Measurements from ENCODE around the gene JPH2. TPM values are rescaled to one million over a fixed set of nuclear protein-coding genes. Genes with fewer than 3 reads are reported as not detected.

The JPH2 gene
- total RNA-seq, 1 experiment from 2014 or later: 9.9 TPM

DNA sequence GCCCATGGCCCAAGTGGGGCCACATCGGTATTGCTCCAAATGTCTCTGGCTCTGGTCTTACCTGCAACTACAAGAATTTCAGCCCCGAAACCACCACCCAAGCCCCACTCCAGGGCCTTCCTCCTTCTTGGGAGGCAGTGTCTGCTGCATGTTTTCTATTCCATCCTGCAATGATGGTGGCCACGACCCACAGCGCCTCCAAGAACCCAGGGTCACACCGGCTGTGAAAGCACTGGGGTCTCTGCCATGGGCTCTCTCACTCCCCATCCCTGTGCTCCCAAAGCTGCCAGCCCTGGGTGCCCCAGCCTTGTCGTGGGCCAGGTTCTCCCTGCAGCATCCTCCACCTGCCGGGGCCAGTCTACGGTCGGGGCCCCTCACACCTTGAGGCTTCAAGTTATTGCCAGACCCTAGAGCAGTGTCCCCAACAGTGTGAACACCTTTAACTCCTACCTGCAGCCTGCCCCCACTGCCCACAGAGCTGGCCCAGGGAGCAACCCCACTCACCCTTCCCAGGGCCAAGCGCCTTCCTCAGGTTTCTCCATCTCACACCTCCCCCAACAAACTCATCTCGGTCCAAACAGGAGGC lies 115.4 kb downstream of the JPH2 start:
- H3K27me3 ChIP-seq: no peaks in the 10 kb centered on the region
- no peak for DNase-seq
- H3K36me3 ChIP-seq: no peaks in the 10 kb centered on the region
- no peaks in the 10 kb centered on the region for H3K9me3 ChIP-seq
- H3K4me3 ChIP-seq: no peak overlapping the region

DNA sequence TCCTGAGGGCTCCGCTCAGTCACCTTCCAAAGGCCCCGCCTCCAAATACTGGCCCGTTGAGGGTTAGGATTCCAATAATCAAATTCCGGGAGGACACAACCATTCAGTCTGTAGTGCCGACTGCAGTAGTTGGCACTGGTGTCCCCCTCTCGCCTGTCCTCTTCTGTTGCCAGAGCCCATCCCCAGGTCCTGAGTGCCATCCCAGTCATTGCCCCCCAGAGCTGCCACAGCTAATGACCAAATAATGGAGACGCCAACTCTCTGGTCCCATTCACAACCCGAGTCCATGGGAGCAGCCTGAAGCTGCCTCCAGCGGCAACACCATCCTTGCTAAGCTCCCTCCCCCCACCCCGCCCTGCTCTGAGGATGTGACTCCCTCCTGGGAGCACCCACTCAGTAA lies 115.9 kb downstream of the JPH2 start:
- no peaks in the 10 kb centered on the region for H3K36me3 ChIP-seq
- no peak for DNase-seq
- H3K9me3 ChIP-seq: no peaks in the 10 kb centered on the region
- H3K4me3 ChIP-seq: no peak overlapping the region
- no peaks in the 10 kb centered on the region for H3K27me3 ChIP-seq

DNA sequence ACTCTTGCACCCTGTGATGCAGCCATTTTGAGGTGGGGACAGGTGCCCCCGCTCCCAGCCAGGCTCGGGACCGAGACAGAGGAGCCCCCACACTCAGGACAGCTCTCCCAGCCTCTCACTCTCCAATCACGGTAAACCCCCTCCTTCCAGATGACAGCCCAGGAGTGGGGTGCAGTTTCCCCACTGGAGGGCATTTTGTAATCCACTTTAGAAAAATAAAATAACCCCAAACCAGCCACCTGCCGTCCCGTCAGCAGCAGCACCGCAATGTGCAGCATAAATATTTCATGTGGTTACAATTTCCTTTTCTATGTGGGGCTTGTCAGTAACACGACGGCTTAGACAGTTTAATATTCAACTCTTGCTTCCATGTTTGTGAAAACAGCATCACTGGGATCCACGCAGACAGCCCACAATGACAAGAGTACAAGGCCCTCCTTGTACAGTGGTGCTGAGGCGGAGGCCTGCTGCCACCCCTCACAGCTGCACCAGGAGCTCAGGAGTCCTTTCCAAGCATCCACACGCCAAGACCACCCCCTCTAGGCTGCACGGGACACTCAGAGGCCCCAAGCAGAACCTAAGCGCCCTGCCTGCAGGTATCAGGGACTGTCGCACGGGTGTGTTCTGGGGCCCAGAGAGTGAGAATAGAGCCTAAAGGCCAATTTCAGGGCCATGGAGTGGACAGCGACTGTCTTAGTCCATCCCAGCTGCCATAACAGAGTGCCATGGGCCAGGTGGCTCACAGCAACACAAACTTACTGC lies 116.7 kb downstream of the JPH2 start:
- Histone ChIP-seq H3K36me3 (no peaks in the 10 kb centered on the region), H3K9me3 (no peaks in the 10 kb centered on the region), H3K27me3 (no peaks in the 10 kb centered on the region), H3K4me3 (no peak overlapping the region)
- no peak for DNase-seq

DNA sequence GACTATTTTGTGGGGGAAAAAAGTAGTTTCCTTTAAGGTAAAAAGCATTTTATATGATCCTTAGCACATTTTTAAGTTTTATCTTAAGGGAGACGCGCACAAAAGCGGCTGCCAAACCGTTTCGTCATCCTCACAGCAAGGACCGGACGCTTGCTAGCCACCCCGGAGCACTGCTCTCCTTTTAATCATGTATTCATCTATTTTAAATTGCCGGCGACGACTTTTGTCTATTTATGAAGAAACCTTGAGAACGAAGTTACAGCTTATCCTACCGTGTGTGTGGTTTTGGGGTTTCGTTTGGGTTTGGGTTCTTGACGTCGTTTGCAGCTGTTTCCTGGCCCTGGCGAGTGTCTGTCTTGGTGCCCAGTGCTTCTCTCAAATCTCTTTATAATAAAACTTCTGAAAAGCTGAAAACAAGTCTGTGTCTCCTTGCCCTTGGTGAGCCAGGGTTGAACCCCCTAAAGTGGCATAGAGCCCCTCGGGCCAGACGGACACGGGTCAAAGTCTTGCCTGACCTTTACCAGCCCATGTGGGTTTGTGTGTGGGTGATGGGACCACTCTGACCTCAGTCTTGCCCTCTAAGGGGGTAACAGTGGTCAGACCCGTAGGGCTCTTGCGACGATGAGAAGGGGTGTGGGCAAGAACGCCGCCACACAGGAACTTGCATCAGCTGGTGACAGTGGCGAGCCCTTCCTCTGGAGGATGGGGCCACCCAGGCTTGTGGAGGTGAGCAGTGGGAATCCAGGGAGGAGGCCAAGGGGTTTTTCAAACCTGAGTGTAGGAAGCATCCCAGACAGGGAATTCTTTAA lies 117.6 kb downstream of the JPH2 start:
- no peaks in the 10 kb centered on the region for H3K9me3 ChIP-seq
- H3K36me3 ChIP-seq: no peaks in the 10 kb centered on the region
- H3K4me3 ChIP-seq: no peak overlapping the region
- DNase-seq: no peak
- no peaks in the 10 kb centered on the region for H3K27me3 ChIP-seq

- no peak for DNase-seq
- Histone ChIP-seq H3K36me3 (no peaks in the 10 kb centered on the region), H3K9me3 (no peaks in the 10 kb centered on the region), H3K27me3 (no peaks in the 10 kb centered on the region), H3K4me3 (no peak overlapping the region)
Observed at GRCh38 chr20:44068316-44069201, 118.4 kb downstream of the JPH2 start.

DNA sequence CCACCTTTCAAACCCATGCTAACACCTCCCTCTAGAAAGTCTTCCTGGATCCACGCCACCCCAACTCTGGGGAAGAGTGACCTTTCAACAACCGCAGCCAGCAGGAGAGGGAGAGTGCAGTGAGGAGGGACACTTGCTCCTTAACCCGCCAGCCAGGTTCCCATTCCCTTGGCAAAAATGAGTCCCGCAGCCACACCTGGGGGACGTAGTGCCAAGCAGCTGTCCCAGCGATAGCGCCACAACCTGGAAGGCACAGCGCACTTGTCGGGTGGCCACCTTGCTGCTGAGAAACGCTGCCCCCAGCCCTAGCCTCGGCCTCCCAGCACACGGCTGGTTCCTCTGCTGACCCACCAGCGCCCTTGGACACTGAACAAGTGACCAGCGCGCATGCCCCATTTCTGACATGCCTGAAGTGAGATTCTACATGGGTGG lies 119.3 kb downstream of the JPH2 start:
- no peaks in the 10 kb centered on the region for H3K9me3 ChIP-seq
- no peaks in the 10 kb centered on the region for H3K27me3 ChIP-seq
- DNase-seq: no peak
- no peaks in the 10 kb centered on the region for H3K36me3 ChIP-seq
- no peak overlapping the region for H3K4me3 ChIP-seq

GRCh38 chr20:44066645-44067606 lies 120.1 kb downstream of the JPH2 start:
- Histone ChIP-seq H3K9me3 (no peaks in the 10 kb centered on the region; the same call in 1 of the 2 replicates), H3K27me3 (no peaks in the 10 kb centered on the region), H3K36me3 (no peaks in the 10 kb centered on the region), H3K4me3 (no peak overlapping the region)
- no peak for DNase-seq

DNA sequence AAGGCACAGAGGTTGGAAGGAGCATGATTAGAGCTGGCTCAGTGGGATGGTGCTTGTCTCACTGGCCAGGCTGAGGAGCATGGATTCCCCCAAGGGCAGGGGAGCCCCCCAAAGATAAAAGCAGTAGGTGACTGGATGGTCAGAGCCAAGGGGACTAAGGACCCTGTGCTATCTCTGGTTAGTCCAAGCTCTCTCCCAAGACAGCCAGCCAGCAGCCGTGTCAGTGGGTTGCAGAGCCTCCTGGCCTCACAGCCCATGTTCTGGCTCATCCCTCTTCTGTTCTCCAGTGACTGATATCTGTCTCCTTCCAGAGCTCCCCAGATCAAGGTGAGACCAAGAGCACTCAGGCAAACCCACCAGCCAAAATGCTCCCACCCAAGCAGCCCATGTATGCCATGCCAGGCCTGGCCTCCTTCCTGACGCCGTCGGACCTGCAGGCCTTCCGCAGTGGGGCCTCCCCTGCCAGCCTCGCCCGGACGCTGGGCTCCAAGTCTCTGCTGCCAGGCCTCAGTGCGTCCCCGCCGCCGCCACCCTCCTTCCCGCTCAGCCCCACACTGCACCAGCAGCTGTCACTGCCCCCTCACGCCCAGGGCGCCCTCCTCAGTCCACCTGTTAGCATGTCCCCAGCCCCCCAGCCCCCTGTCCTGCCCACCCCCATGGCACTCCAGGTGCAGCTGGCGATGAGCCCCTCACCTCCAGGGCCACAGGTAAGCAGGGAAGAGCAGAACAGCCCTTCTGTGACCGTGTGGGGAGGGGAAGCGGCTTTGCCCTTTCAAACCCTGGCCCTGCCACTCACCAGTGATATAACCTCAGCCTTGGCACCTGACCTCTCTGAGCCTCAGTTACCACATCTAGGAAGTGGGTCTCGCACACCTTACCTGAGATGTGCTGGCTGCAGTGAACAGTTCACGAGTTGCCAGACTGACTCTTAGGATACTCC lies 121.3 kb downstream of the JPH2 start:
- DNase-seq: no peak

GRCh38 chr20:44064501-44065400 lies 122.2 kb downstream of the JPH2 start:
- H3K27me3 ChIP-seq: no peaks in the 10 kb centered on the region
- DNase-seq: no peak
- peaks cover 10% of the 10 kb centered on the region for H3K9me3 ChIP-seq
- no peaks in the 10 kb centered on the region for H3K36me3 ChIP-seq
- H3K4me3 ChIP-seq: no peak overlapping the region

More for the DNA sequence above, 121.3 kb downstream of the JPH2 start:
- Histone ChIP-seq H3K9me3 (peaks cover 8% of the 10 kb centered on the region), H3K4me3 (no peak overlapping the region), H3K27me3 (no peaks in the 10 kb centered on the region), H3K36me3 (no peaks in the 10 kb centered on the region)

Other genes with a start within 250 kb of the JPH2 start
- gene OSER1, start 23.6 kb upstream of the JPH2 start, total RNA-seq (2014; rRNA removed; shearing (Covaris generic); ENCODE audit: low replicate concordance): 67.5 and 81.1 TPM in 2 replicates
- gene GDAP1L1, start 60.1 kb upstream of the JPH2 start, total RNA-seq (2014; rRNA removed; shearing (Covaris generic); ENCODE audit: low replicate concordance): not detected in 2 replicates
- gene FITM2, start 124.0 kb upstream of the JPH2 start, total RNA-seq (2014; rRNA removed; shearing (Covaris generic); ENCODE audit: low replicate concordance): 4.8 and 7.6 TPM in 2 replicates
- gene R3HDML, start 149.9 kb upstream of the JPH2 start, total RNA-seq (2014; rRNA removed; shearing (Covaris generic); ENCODE audit: low replicate concordance): not detected in 2 replicates
- not detected in 2 replicates for gene HNF4A, start 168.5 kb upstream of the JPH2 start, total RNA-seq (2014; rRNA removed; shearing (Covaris generic); ENCODE audit: low replicate concordance)

Data from MG63 (cell line).